ENCODE results near the gene CTNNA2. TPM values are rescaled to one million over a fixed set of nuclear protein-coding genes. Genes with fewer than 3 reads are reported as not detected.

The CTNNA2 gene
- total RNA-seq, 1 experiment from 2014 or later: 5.5 TPM

DNA sequence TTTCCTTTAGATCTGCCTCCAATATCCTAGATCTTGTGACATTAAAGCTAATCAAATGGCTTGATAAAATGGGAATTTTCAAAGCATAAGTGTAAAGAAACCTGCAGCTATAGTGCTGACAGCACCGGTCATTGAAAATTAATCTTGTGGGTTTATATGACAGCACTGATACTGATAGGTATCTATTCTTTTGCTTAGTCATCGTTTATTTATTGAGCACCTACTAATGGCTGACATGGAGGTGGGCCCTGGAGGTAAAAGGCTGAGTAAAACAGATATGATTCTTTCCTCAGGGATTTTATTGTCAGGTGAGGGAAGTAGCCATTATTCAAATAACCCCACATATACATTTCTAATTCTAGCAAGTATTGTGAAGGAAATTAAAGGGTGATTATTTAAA lies 509.2 kb downstream of the CTNNA2 start:
- no peak overlapping the region for H3K18ac ChIP-seq (ENCODE audit: insufficient read length, low read depth, low read length)
- no peaks in the 10 kb centered on the region for H3K79me1 ChIP-seq (ENCODE audit: insufficient read depth, low read depth, low read length, poor library complexity, severe bottlenecking)
- Mint-ChIP-seq H3K27me3 (ENCODE audit: low read depth) (no peaks in the 10 kb centered on the region), H3K36me3 (ENCODE audit: insufficient read depth in 1 of 3, low read depth in 3 of 3) (no peaks in the 10 kb centered on the region), H3K9me3 (no peaks in the 10 kb centered on the region), H3K27ac (no peak overlapping the region), H3K4me3 (no peak overlapping the region), H3K4me1 (peaks cover 8 to 14% of the 10 kb centered on the region in 2 experiments)
- no peaks in the 10 kb centered on the region for H3K79me2 ChIP-seq (ENCODE audit: insufficient read depth, low read length)
- H2AK5ac ChIP-seq (ENCODE audit: insufficient read length, low read length): no peak overlapping the region
- no peaks in the 10 kb centered on the region for H4K20me1 ChIP-seq (ENCODE audit: control insufficient read depth, insufficient read depth, insufficient read length)
- TF ChIP-seq, protein P1, sequence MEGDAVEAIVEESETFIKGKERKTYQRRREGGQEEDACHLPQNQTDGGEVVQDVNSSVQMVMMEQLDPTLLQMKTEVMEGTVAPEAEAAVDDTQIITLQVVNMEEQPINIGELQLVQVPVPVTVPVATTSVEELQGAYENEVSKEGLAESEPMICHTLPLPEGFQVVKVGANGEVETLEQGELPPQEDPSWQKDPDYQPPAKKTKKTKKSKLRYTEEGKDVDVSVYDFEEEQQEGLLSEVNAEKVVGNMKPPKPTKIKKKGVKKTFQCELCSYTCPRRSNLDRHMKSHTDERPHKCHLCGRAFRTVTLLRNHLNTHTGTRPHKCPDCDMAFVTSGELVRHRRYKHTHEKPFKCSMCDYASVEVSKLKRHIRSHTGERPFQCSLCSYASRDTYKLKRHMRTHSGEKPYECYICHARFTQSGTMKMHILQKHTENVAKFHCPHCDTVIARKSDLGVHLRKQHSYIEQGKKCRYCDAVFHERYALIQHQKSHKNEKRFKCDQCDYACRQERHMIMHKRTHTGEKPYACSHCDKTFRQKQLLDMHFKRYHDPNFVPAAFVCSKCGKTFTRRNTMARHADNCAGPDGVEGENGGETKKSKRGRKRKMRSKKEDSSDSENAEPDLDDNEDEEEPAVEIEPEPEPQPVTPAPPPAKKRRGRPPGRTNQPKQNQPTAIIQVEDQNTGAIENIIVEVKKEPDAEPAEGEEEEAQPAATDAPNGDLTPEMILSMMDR (conservative IDR thresholded peaks at IDR 0.05): no peak
- H3K9ac ChIP-seq (ENCODE audit: extremely low read depth, insufficient read length, low read length): no peak overlapping the region
- H3T11ph ChIP-seq (ENCODE audit: low read length): no peak overlapping the region
- H3K27me3 ChIP-seq (ENCODE audit: insufficient read depth, low read length): no peaks in the 10 kb centered on the region
- no peak overlapping the region for H2BK120ac ChIP-seq (ENCODE audit: low read depth, low read length, poor library complexity, severe bottlenecking)
- no peak overlapping the region for H3K23ac ChIP-seq (ENCODE audit: insufficient read length, low read depth, low read length)
- H4K8ac ChIP-seq (replicated peaks; ENCODE audit: insufficient read length, low read depth, low read length): no peak overlapping the region
- no peak overlapping the region for H3K4ac ChIP-seq (ENCODE audit: low read depth, low read length)
- H3K56ac ChIP-seq (ENCODE audit: insufficient read length, low read depth, low read length): no peak overlapping the region
- no peak overlapping the region for H4K5ac ChIP-seq (ENCODE audit: insufficient read length, low read depth, low read length)
- no peaks in the 10 kb centered on the region for H3K23me2 ChIP-seq (ENCODE audit: insufficient read length, low read depth, low read length, poor library complexity, severe bottlenecking)
- WGBS (ENCODE audit: extremely low coverage, insufficient read length, low lambda C conversion rate): no CpG with 5 or more reads among the region's 2 CpGs
- H2BK5ac ChIP-seq (ENCODE audit: insufficient read length, low read length): no peak overlapping the region
- no peak overlapping the region for H3K4me2 ChIP-seq (ENCODE audit: insufficient read depth, insufficient read length, low read length)
- H2AFZ ChIP-seq (ENCODE audit: low read length): no peak overlapping the region
- H3K14ac ChIP-seq (ENCODE audit: insufficient read depth, low read length): no peak overlapping the region
- H3K27ac ChIP-seq (ENCODE audit: insufficient read length, low read depth, low read length): no peak overlapping the region
- peaks cover 3% of the 10 kb centered on the region; the same call in 1 of the 2 replicates for H3K4me1 ChIP-seq (ENCODE audit: insufficient read depth, low read length)
- no peak overlapping the region for H4K91ac ChIP-seq (ENCODE audit: insufficient read length, low read depth, low read length)
- no peak for DNase-seq
- H3K9me3 ChIP-seq (ENCODE audit: control insufficient read depth, low read depth, low read length): no peaks in the 10 kb centered on the region
- no peak overlapping the region for H2BK20ac ChIP-seq (ENCODE audit: low read depth, low read length, poor library complexity, severe bottlenecking)
- no peak overlapping the region for H2BK15ac ChIP-seq (ENCODE audit: low read depth, low read length)
- no peak overlapping the region for H2BK12ac ChIP-seq (ENCODE audit: insufficient read length, low read depth, low read length)

Measured in H9 (cell line).